Hematopoietic multipotent progenitor cell treated with erythropoietin and hydrocortisone succinate and interleukin-3 and kit ligand, for 8 days (in vitro differentiated cells): ENCODE data around the gene SNW1.
A peak's percentile ranks its signal among the peaks of the same experiment; 100 is the strongest.
"Not testable (repeated sequence)": the region's sequence is repeated elsewhere in the genome, so short reads cannot be mapped to it uniquely, and the experiment has no call there.

ENCODE experiments used
- DNase-seq: peaks from one replicate; pipeline ENCODE4 v3.0.0-alpha.2; 2015

The SNW1 gene

DNA sequence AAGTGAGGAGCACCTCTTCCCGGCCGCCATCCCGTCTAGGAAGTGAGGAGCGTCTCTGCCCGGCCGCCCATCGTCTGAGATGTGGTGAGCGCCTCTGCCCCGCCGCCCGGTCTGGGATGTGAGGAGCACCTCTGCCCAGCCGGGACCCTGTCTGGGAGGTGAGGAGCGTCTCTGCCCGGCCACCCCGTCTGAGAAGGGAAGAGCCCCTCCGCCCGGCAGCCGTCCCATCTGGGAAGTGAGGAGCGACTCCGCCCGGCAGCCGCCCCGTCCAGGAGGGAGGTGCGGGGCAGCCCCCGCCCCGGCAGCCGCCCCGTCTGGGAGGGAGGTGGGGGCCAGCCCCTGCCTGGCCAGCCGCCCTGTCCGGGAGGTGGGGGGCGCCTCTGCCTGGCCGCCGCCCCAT is 13.5 kb downstream of the SNW1 start:
- DNase-seq, result not testable (repeated sequence)

DNA sequence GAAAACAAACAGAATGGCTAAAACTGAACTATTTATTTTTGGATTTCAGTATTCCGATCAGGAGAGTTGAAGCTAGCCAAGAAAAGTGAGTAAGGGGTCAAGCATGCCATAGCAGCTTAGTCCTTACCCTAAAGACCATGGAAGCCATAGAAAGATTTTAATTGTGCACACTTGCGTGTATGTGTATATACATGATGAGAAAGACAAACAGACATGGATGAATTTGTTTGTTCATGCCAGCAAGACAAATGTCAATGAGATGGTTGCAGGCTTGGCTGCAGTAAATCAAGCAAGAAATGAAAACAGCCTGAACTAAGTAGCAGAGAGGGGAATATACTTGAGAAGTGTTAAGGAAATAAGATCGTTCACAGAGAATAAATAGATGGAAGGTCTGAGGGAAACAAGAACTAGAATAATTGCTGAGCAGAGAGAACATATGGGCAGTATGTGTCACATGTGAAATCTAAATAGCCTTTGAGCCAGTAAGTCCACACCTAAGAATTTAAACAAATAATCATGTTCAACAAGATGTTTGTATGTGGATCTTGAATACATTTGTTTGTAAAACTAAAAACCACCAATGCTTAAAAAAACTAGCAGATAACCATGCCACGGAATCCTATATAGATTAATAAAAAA is 14.8 kb downstream of the SNW1 start:
- no peak for DNase-seq

DNA sequence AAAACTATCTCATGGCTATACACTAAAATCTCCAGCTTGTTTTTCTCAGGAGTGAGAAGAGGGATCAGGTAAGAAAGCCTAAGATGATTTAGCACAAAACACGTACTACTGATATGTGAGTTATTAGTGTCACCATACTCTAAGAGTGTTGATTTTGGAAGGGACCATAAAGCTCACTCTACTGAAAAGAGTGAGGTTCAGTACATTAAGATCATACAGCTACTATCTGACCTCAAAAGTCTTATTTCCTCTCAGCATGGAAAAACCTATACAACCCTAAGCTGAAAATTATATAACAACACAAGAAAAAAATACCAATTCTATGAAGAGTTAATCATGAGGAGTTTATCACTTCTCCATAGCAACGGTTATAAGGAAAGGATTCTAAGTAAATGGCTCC is 19.5 kb downstream of the SNW1 start:
- no peak for DNase-seq

DNA sequence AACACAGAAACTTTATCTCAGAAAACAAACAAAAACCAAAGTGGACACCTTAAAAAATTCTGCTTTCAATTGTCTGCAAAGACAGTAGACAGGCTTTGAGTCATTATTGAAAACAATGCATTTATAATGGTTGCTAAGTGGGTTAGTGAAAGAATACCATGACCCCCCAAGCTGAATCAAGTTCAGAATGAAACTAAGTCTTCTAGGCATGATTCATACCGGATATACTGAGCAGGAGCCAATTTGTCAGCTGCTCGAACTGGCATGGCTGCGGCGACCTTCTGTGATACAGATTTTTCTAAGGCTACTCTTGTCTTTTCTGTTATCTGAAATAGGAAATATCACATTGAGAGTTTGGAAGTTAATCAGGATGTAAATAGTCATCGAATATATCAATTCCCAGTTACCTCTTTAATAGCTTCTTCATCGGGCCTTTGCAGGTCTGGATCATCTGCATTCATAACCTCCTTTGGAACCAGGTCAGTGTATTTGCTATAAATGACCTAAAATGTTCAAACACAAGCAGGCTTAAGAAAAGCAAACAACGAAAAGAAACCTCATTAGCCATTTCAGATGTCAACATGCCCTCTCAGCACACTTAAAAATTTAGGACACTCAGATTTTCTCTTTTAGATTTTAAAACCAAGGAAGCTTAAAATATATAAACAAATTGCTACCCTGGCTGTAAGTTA is 22.3 kb downstream of the SNW1 start:
- DNase-seq, result no peak

DNA sequence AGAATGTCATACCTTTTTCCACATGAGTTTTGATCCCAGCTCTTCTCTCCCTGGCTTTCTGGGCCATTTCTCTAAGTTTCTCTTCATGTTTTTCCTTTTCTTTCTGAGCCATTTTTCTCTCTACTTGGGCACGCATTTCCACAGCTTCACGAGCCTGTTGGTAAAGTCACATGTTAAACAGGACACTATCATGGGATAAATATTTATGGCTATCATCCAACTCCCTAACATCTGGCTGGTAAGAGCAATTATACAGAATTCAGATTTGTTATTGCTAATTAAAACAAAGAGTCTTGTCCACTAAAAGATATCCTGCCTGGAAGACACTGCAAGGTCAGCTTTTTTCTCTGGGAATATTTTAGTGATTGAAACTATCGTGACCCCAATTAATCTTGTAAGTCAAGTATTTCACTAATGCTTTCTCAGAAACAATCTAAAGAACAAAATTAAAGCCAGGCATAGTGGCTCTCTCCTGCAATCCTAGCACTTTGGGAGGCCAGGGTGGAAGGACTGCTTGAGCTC is 29.9 kb downstream of the SNW1 start:
- DNase-seq, result no peak

DNA sequence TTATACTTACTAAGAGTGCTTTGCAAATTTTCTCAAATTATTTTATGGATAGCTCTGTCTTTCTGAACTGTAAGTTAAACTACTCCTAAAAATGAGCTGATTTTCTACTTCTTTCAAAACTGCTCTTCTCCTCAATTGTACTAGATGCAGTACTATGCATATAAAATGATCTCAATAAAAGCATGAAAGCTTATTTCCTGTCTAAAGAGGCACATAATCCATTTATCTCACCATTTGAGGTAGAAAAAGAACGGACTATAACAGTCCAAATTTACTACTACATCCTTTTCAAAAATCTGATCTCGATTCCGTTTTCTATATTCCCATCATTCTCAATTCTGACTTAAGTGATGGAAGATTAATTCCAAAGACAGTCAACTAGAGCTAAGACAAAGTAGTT is 38.7 kb downstream of the SNW1 start:
- DNase-seq, result no peak

DNA sequence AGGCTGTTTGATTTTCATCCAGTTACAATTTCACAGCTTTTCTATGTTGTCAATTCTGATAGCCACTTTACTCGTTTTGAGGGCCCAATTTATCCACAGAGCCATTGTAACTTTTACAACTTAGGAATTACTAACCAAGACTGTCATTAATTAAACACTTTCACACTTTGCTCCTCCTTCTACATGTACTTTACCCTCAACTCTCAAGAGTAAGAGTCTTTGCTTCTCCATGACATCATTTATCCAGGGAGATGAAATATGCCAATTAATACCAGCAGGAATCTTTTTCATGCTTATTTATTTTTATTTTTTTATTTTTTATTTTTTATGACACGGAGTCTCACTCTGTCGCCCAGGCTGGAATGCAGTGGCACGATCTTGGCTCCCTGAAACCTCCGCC is 39.5 kb downstream of the SNW1 start:
- DNase-seq, result no peak

DNA sequence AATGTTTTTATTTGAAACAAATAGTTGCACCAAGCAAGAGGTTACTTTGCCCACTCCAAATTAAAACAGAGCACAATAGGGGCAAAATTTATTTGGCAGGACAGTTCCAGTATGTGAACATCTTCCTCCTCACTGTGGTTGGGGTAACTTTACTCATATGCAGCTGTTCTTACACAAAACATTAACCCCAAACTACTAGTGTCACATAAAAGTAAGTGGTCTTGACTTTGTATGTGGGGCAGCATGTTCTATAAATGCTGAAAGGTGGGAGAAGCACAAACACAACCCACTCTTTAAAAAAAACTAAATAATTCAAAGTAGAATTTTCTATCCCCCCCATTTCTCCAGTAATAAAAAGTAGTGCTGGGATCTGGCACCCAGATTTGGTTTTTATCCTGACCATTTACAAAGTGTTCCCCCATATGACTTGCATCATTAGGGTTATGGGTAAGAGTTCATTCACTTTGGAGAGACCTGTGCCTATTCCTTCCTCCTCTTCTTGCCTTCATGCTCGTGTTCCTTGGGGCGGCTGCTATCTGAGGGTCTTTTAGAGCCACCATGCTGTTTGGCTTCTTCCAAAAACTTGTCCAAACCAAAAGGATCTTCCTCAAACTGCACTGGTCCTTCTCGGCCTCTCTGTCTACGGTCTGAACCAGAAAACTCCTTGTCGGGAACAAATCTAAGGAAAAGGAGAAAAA is 43.2 kb downstream of the SNW1 start:
- DNase-seq, result no peak

DNA sequence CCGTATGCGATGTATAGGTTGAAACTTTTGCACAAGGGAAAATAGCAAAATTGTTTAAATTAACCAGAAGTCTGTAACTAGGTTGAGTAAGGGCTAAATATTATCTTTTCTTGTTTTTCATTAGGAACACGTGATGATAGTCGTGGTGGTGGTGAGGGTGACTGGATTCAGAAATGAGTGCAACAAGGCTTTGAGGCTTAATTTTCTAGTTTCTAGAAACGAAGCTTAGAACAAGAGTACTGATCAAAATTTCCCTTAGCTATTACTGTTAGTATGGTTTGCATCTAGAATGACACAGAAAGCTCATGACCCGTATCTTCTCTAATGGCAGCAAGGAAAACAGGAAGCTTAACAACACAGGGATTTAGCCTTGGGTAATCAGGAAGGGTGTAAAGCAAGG is 46.0 kb downstream of the SNW1 start:
- DNase-seq, result no peak

DNA sequence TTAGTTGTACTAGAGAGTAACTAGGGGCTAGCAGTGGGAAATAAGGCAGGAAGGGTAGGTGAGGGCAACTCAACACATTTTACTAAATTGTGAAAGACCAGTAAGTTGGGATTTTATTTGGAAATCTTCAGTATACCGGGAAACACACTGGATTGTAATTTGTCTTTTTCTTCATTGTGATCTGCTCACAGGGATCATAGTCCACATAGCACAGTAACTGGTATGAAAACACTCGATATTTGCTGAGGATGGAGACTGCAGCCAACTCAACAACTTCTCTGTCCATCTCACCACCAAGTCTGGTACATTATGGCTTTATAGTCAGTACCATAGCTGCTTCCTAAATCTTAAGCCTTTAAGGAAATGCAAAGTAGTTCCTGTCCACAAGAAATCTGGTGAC is 50.6 kb downstream of the SNW1 start:
- DNase-seq, result no peak

DNA sequence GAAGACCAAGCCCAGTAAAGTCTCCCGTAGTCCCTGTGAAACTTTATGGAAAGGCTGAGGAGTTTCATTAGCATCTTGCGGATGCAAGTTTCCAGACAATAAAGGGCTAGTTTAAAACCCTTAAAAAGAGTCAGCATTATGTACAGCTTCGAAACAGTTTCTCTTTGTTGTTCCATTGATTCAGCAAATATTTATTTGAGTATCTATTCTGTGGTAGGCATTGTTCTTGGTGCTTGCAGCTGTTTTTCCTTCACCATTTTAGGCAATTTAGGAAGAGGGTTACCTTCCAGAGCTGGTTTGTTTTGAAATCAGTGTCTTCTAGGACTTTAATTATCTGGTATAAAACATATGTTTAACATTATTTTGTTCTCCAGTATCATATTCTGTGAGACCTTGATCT is 51.5 kb downstream of the SNW1 start:
- DNase-seq, result no peak

DNA sequence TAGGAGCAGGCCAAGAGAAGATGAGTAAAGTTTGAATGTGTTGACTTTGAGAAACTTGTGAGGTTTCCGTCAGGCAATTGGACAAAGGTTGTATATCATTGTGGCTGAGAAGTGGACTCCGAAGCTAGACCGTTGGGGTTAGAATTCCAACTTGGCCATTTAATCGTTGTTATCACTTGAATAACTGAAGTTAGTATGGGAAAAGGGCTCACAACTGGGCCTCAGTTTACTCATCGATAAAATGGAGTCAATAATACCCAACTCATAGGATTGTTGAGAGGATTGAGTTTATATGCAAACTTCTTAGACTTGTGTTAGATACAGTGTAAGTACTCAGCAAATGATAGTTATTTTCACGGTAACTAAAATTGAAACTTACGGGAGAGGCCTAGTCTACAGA is 52.2 kb downstream of the SNW1 start:
- DNase-seq, result no peak

DNA sequence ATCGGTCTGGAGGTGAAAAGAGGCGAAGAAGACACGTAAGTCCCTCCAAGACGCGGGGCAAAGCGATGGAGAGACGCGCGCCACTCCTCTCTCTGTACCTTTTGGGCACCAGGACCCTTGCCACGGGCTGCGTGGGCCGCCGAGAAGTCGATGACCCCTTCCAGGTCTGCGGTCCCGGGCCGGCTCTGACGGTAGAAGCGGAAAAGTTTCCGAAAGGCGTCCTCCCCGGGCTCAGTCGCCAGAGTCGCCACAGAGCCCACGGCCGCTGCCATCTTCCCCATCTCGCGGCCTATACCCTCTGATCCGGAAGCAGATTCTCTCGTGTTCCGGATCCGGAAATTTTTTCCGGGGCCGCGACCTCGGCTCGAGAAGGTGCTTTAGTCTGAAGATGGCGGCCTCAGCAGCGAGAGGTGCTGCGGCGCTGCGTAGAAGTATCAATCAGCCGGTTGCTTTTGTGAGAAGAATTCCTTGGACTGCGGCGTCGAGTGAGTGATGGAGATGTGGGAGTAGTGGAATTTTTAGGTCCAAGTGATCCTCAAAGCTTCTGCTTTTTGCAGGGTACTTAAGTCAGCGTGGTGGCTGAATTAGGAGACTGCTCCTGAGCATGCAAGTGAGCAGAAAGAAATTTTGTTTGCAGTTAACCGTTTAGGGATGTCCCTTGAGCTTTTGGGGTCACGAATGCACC is 53.1 kb downstream of the SNW1 start, which contains the start of the genes ALKBH1 and SLIRP:
TSS of gene ALKBH1 (minus strand) at position 300 of the 685 bp plus-strand sequence. CDS start at position 281, 19 bp downstream.
TSS of gene SLIRP (plus strand) at position 380 of the 685 bp plus-strand sequence. CDS start at position 389, 9 bp downstream.
- DNase-seq, result peak; percentile 93

DNA sequence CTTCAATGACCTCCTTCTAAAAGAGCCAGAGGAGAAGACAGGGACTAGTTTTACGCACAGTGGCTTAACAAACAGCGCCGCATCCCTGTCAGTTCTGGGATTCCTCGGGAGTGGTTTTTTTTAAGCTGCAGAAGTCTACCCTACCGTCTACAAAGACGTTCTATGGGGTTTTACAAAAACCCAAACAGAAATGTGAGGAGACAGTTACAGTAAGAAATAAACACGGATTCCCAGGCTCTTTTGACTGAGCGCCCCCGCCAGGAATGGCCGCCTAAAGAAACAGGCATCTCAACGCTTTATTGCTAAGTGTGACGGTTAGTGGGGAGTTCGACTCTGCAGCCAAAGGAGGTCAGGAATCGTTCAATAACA is 53.6 kb downstream of the SNW1 start:
- peak; percentile 63 for DNase-seq

DNA sequence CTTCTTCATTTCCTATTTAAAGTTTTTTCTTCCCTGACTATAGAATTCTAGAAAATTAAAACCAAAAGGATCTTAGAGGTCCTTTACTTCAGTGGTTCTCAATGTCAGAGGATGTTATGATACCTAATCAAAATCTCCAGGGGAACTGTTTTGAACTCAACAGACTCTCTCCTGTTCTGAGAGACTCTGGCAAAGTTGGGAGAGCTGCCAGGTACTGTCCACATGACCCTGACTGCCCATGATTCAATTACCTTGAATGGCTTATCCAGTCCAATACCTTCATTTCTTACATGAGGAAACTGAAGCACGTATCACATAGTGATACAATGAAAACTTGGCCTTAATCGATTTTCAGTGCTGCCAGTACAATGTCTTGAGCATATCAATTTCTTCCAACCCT is 69.7 kb downstream of the SNW1 start:
- DNase-seq, result no peak

DNA sequence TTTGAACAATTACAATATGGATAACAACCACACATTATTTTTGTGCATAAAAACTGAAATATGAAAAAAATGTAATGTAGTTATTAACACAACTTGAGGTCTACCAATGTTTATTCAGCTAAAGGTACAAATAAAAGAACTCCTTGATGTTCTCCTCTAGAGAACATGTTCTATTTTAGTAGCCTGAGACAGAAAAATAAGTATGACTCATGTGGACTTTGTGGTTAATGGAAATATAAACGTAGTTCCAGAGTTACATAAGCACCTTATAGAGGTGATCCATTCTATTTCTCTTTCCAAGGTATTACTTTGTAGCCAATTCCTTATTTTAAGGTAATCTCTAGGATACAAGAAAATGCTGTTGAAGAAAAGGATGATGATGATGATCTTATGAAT is 78.8 kb downstream of the SNW1 start:
- DNase-seq, result no peak

DNA sequence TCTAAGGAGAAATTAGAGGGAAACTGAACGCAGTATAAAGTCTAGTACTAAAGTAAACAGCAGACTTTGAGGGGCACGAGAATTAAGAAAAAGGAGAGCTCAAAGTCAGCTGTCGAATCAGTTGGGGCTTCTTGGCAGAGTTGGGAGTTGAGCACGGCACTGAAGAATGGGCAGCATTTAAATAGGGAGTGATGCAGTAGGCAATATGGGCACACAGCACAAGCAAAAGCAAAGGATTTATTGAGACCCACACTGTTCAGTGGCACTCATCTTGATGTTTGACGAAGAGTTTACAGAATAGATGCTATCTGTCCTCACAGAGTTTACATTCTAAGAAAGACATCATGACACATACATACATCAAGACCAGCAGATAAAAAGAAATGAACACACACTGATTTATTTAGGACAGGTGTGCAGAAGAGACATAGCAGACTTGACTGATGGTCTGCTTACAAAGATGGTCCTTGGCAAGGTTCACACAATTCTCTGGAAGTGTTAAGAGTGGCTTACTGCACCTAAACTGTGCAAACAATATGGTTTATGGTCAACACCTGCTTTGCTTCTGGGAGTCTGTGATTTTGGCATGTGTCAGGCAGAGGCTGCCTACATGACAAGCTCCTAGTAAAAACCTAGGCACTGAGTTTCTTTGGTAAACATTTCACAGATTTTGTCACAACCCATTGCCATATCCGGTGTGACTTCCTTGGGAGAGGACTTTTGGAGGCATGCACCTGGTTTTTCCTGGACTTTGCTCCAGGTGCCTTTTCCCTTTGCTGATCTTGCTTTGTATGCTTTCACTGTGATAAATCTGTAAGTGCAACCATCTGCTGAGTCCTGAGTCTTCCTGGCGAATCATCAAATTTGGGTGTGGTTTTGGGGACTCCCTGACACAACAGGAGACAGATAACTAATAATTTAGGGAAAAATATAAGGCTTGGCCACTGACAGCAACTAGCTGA is 79.5 kb downstream of the SNW1 start:
- peak; percentile 58 for DNase-seq

DNA sequence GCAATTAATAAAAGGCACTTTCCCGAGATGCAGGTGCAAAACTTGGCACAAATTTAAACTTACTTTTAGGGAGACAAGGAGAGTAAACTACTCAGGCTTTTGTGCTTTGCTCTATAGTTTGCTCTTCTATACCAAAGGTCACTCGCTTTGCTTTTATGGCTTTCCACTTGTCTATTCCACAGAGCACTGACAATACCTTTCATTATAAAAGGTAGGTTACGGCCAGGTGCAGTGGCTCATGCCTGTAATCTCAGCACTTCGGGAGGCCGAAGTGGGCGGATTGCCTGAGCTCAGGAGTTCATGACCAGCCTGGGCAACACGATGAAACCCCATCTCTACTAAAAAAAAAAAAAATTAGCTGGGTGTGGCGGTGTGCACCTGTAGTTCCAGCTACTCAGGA is 86.0 kb downstream of the SNW1 start:
- DNase-seq, result no peak

DNA sequence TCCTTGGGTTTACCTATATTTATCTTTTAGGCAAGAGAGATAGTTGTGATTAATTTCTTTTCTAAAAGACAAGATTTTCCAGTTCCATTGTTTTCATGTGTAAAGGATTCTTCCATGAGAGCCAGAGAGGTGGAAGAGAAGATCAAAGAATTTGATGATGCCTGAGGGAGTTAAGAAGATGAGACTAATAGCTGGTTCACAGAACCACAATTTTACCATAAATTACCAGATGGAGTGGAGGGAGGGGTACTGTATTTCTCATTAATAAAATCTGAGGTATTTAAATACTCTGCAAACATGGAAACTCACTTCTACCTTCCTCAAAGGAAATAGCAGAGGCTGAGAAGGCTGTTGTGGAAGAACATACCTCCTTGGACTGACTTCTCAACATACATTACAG is 87.8 kb downstream of the SNW1 start:
- DNase-seq, result no peak
